Vagina (tissue), 2 donors: Measurements from ENCODE around the gene TGIF1. TPM values are rescaled to one million over a fixed set of nuclear protein-coding genes. Genes with fewer than 3 reads are reported as not detected.
A peak's percentile ranks its signal among the peaks of the same experiment; 100 is the strongest.

Experiments
- DNase-seq, 2 donors: peaks; one replicate each; pipeline ENCODE4 v3.0.0-alpha.2; 2017; ENCODE audit errors: extremely low spot score in 2 of 2
- H3K27ac ChIP-seq: fragments of 200-600 bp; sonication (generic); one replicate; pipeline ENCODE4 v1.5.1; 2019
- H3K27me3 ChIP-seq: fragments of 200-600 bp; sonication (generic); one replicate; pipeline ENCODE4 v1.5.1; 2019
- H3K36me3 ChIP-seq, 2 donors: fragments of 200-600 bp; sonication (generic); one replicate each; pipeline ENCODE4 v1.5.1; 2017 to 2019
- H3K4me1 ChIP-seq: fragments of 200-600 bp; sonication (generic); one replicate; pipeline ENCODE4 v1.5.1; 2019
- H3K4me3 ChIP-seq, 2 donors: fragments of 200-600 bp; sonication (generic); 1 replicate in 1 of 2; 2 replicates in 1 of 2; pipeline ENCODE4 v1.5.1; 2016 to 2019
- H3K9me3 ChIP-seq: fragments of 200-600 bp; sonication (generic); one replicate; pipeline ENCODE4 v1.5.1; 2019
- POLR2A ChIP-seq, 2 donors: fragments of 450-650 bp; IDR thresholded peaks; one replicate each; pipeline ENCODE4 v1.6.1; 2017; ENCODE audit warnings: antibody characterized with exemption in 2 of 2, mild to moderate bottlenecking in 2 of 2, moderate library complexity in 2 of 2
- POLR2AphosphoS5 ChIP-seq, 2 donors: sonication (generic); formaldehyde crosslinking; IDR thresholded peaks; one replicate each; pipeline ENCODE4 v1.9.0; 2017; ENCODE audit warnings: antibody characterized with exemption in 2 of 2, mild to moderate bottlenecking in 2 of 2, low read depth in 1 of 2; ENCODE audit not compliant: insufficient read depth in 1 of 2
- intact Hi-C: fragments of 100-400 bp; cut with DNase I; formaldehyde crosslinking; loops from one replicate; pipeline ENCODE4 v1.15.1; 2023
- total RNA-seq: library from RNA; depleted of rRNA; stranded (reverse); fragments of >200 nt; gene quantifications from one replicate; pipeline ENCODE4 v1.2.3, GENCODE V29; 2016
- TF ChIP-seq, protein P1 (sequence below), 3 experiments: fragments of 450-650 bp in 2 of 3; fragments of 200-600 bp in 1 of 3; sonication (generic) in 1 of 3; IDR thresholded peaks; one replicate each; pipeline ENCODE4 v1.5.1; 2017 to 2019; ENCODE audit warnings: antibody characterized with exemption in 3 of 3, mild to moderate bottlenecking in 2 of 3, moderate library complexity in 2 of 3

Gene TGIF1
- total RNA-seq, 1 donor from 2014 or later: 60.9 TPM

GRCh38 chr18:3494569-3494968 lies 44.6 kb downstream of the TGIF1 start:
- Histone ChIP-seq H3K27me3 (no peaks in the 10 kb centered on the region), H3K9me3 (no peaks in the 10 kb centered on the region), H3K27ac (no peak overlapping the region), H3K36me3 (no peaks in the 10 kb centered on the region), H3K4me1 (peaks cover 10% of the 10 kb centered on the region), H3K4me3 (no peak overlapping the region)
- no peak for DNase-seq
- intact Hi-C loops: no loop called here
- TF ChIP-seq POLR2A (IDR thresholded peaks at IDR 0.05) (no peak), POLR2AphosphoS5 (IDR thresholded peaks at IDR 0.05; ENCODE audit: insufficient read depth in 1 of 2, low read depth in 1 of 2) (no peak)
- TF ChIP-seq, protein P1, sequence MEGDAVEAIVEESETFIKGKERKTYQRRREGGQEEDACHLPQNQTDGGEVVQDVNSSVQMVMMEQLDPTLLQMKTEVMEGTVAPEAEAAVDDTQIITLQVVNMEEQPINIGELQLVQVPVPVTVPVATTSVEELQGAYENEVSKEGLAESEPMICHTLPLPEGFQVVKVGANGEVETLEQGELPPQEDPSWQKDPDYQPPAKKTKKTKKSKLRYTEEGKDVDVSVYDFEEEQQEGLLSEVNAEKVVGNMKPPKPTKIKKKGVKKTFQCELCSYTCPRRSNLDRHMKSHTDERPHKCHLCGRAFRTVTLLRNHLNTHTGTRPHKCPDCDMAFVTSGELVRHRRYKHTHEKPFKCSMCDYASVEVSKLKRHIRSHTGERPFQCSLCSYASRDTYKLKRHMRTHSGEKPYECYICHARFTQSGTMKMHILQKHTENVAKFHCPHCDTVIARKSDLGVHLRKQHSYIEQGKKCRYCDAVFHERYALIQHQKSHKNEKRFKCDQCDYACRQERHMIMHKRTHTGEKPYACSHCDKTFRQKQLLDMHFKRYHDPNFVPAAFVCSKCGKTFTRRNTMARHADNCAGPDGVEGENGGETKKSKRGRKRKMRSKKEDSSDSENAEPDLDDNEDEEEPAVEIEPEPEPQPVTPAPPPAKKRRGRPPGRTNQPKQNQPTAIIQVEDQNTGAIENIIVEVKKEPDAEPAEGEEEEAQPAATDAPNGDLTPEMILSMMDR (IDR thresholded peaks at IDR 0.05): no peak

GRCh38 chr18:3495691-3496430 lies 45.9 kb downstream of the TGIF1 start:
- no peak for DNase-seq
- H3K9me3 ChIP-seq: no peaks in the 10 kb centered on the region
- no peak overlapping the region for H3K27ac ChIP-seq
- no peaks in the 10 kb centered on the region for H3K27me3 ChIP-seq
- intact Hi-C loops: no loop called here
- no peaks in the 10 kb centered on the region for H3K36me3 ChIP-seq
- no peak overlapping the region for H3K4me3 ChIP-seq
- peaks cover 13% of the 10 kb centered on the region for H3K4me1 ChIP-seq
- no peak for TF ChIP-seq POLR2A (IDR thresholded peaks at IDR 0.05)
- TF ChIP-seq, protein P1 (IDR thresholded peaks at IDR 0.05): no peak

DNA sequence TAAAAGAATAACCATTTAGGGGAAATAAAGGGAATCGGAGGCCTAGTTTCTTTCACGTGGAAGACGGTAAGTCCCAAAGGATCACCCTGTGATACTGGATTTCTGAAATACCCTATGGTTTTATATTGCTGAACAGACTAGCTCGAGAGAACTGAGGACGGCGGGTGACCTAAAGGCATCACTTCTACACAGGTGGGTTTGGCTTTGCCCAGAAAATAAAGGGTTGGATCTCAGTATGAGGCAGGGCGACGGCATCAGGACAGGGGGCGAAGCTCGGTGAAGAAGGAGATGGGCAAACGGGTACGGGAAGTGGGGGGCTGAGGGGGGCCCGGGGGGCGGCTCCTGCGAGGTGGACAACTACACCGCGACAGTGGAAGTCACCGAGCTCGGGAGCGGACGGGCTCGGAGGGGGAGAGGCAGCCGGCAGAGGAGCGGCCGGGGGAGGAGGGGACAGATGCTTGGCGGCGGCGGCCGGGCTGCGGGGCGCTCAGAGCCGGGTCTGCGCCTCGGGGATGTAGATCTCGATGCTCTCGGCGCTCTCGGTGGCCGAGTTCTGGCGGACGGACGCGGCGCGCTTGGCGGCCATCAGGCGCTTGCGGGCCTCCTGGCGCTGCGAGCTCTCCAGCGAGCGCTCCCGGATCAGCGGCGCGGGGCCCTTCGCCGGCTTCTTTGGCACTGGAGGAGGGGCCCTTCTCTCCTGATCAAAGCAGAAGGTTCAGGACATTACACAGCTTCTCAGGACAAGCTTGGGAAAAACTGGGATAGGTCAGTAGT lies 48.9 kb downstream of the TGIF1 start:
- H3K27me3 ChIP-seq: no peaks in the 10 kb centered on the region
- no peak for DNase-seq
- H3K36me3 ChIP-seq: no peaks in the 10 kb centered on the region
- intact Hi-C loops: no loop called here
- H3K4me3 ChIP-seq: peak overlapping the region; percentile 37 to 45
- H3K9me3 ChIP-seq: no peaks in the 10 kb centered on the region
- peaks cover 13% of the 10 kb centered on the region for H3K4me1 ChIP-seq
- TF ChIP-seq, protein P1 (IDR thresholded peaks at IDR 0.05): no peak
- TF ChIP-seq POLR2AphosphoS5 (IDR thresholded peaks at IDR 0.05; ENCODE audit: insufficient read depth in 1 of 2, low read depth in 1 of 2) (no peak), POLR2A (IDR thresholded peaks at IDR 0.05) (no peak)
- H3K27ac ChIP-seq: no peak overlapping the region

DNA sequence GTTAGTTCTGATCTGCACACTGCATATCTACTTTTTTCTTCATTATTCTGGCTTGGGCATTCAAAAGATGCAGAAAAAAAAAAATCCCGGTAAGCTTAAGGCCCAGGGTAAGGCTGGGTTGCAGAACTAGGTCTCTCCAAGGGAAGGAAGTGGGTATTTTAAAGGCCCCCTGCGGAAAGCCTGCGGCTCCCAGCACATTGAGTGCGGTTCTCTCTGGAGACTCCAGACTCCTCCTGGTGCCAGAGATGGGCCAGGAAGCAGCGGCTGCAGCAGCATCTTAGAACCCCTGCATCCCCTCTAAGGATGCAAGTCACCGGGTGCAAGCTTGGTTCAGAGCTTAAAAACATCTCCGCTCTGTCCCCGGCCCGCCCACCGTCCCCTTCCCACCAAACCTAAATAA lies 49.5 kb downstream of the TGIF1 start:
- Histone ChIP-seq H3K27me3 (no peaks in the 10 kb centered on the region), H3K27ac (no peak overlapping the region), H3K4me1 (peaks cover 13% of the 10 kb centered on the region), H3K9me3 (no peaks in the 10 kb centered on the region), H3K4me3 (peak overlapping the region; percentile 37 to 45), H3K36me3 (no peaks in the 10 kb centered on the region)
- TF ChIP-seq POLR2AphosphoS5 (IDR thresholded peaks at IDR 0.05; ENCODE audit: insufficient read depth in 1 of 2, low read depth in 1 of 2) (no peak), POLR2A (IDR thresholded peaks at IDR 0.05) (no peak)
- TF ChIP-seq, protein P1 (IDR thresholded peaks at IDR 0.05): no peak
- no peak for DNase-seq
- intact Hi-C loops: no loop called here

GRCh38 chr18:3500016-3500415 lies 50.0 kb downstream of the TGIF1 start:
- Histone ChIP-seq H3K27ac (no peak overlapping the region), H3K9me3 (no peaks in the 10 kb centered on the region), H3K4me3 (peak overlapping the region in 1 of 2 donors; percentile 45), H3K36me3 (no peaks in the 10 kb centered on the region), H3K4me1 (peaks cover 13% of the 10 kb centered on the region), H3K27me3 (no peaks in the 10 kb centered on the region)
- no peak for DNase-seq
- intact Hi-C loops: no loop called here
- TF ChIP-seq POLR2A (IDR thresholded peaks at IDR 0.05) (no peak), POLR2AphosphoS5 (IDR thresholded peaks at IDR 0.05; ENCODE audit: insufficient read depth in 1 of 2, low read depth in 1 of 2) (no peak)
- TF ChIP-seq, protein P1 (IDR thresholded peaks at IDR 0.05): no peak
